Measurements from ENCODE around the gene WWOX.

GRCh38 chr16:78317564-78318240, 218.2 kb downstream of the WWOX start:
- no peak for TF ChIP-seq POLR2A (IDR thresholded peaks at IDR 0.05; ENCODE audit: low read length)
- no peak for TF ChIP-seq GATA1 (IDR thresholded peaks at IDR 0.05; ENCODE audit: low read depth, low read length)
